ENCODE results near the gene RNU1-3. TPM values are rescaled to one million over a fixed set of nuclear protein-coding genes. Genes with fewer than 3 reads are reported as not detected.
"Not testable (repeated sequence)": the region's sequence is repeated elsewhere in the genome, so short reads cannot be mapped to it uniquely, and the experiment has no call there.

Gene RNU1-3
- total and polyA plus RNA-seq, 9 of the 15 experiments (the other 6 are each of a cell fraction or from before 2014, with no cell fraction given): under 0.01 to 32,823 (median 2,538) TPM; not detected in 4

GRCh38 chr1:16623337-16623736 lies 43.4 kb downstream of the RNU1-3 start:
- Histone ChIP-seq H3K36me3 (ENCODE audit: control insufficient read depth, insufficient read depth, low read length) (peaks cover 75% of the 10 kb centered on the region), H3K9ac (ENCODE audit: insufficient read depth in 1 of 2, low read depth in 2 of 2, low read length in 2 of 2) (peak overlapping the region in 1 of 2 experiments; percentile 15; a peak in 1 of 4 replicates), H4K20me1 (replicated peaks; ENCODE audit: control insufficient read depth, insufficient read depth, low read length) (peaks cover 22% of the 10 kb centered on the region), H3K4me1 (replicated peaks in 1 of 2; ENCODE audit: control insufficient read depth in 2 of 2, insufficient read depth in 2 of 2, low read length in 2 of 2) (peaks cover 4 to 41% of the 10 kb centered on the region in 2 experiments; a peak in 3 of 5 replicates)
- not testable (repeated sequence) for ATAC-seq; DNase-seq (ENCODE audit: extremely low read depth in 1 of 4, low spot score in 3 of 4); H3K27ac ChIP-seq (ENCODE audit: extremely low read depth, low read depth, low read length); FAIRE-seq; H3K4me3 ChIP-seq; BruUV-seq (replicated peaks); H3K9me1 ChIP-seq (ENCODE audit: control insufficient read depth, insufficient read depth, low read length); H2AFZ ChIP-seq (ENCODE audit: low read depth, low read length); H3K79me2 ChIP-seq (ENCODE audit: control insufficient read depth, insufficient read depth, low read length); H3K9me3 ChIP-seq (replicated peaks; ENCODE audit: control insufficient read depth, insufficient read depth, low read depth, low read length); H3K27me3 ChIP-seq (ENCODE audit: control insufficient read depth in 2 of 2, insufficient read depth in 2 of 2, low read length in 2 of 2); H3K4me2 ChIP-seq (ENCODE audit: insufficient read depth, low read length)
- POLR2A ChIA-PET: interaction anchor here (0.6 to 2.9 kb wide), 6 partner anchors 10 to 886 kb away, joined by 3 to 17 read pairs (median 5); no protein-coding TSS in a partner anchor
- in situ Hi-C loops (cut with MboI): loop anchor here (25.0 kb wide), 2 partner anchors 111 to 289 kb away; partner anchors contain the start of genes CROCC and RNU1-1
- intact Hi-C loops (cut with micrococcal nuclease): loop anchor here (5.0 kb wide), 2 partner anchors 409 to 614 kb away; no protein-coding TSS in a partner anchor
- 86% methylated on average over 7 of the region's 7 CpGs for WGBS (ENCODE audit: insufficient coverage, low coverage, missing lambda C conversion rate)
- CTCF ChIA-PET (ENCODE audit: low intra/inter-chr PET ratio): interaction anchor here (1.1 to 1.3 kb wide), 2 partner anchors 9 to 329 kb away, joined by 3 to 4 read pairs; no protein-coding TSS in a partner anchor
- TF ChIP-seq RBM22 (IDR thresholded peaks at IDR 0.05; ENCODE audit: low read depth, low read length, poor library complexity, severe bottlenecking): peak; percentile 1

DNA sequence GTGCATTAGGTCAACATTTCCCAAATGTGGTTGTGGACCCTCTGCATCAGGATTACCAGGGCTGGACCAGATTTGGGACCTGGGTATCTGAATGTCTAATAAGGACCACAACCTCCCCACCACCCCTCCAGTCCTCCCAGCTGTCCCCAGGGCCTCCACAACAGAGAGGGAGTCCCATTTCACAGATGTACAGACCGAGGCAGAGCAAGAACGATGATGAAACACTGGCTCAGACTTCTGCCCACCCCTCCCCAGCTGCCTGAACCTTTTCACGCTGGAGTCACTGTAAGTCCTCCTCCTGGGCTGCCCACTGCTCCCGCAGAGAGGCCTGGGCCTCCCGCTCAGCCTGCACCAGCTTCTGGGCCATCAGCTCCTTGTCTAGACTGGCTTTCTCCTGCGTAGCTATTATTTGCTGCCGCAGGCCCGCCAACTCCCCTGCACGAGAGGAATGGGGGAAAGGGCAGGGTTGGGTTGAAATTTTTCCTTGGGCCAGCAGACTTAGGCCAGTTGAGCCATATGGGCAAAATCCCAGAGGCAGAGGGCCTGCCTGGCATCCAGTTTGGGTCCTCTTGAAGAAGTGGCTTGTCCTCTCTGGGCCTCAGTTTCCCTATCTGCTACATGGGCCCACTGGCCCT lies 45.0 kb downstream of the RNU1-3 start:
- not testable (repeated sequence) for BruUV-seq (replicated peaks); H2AFZ ChIP-seq (ENCODE audit: low read depth, low read length); H3K27me3 ChIP-seq (ENCODE audit: control insufficient read depth in 2 of 2, insufficient read depth in 2 of 2, low read length in 2 of 2); H3K9me1 ChIP-seq (ENCODE audit: control insufficient read depth, insufficient read depth, low read length); H3K4me3 ChIP-seq; ATAC-seq; H3K9me3 ChIP-seq (replicated peaks; ENCODE audit: control insufficient read depth, insufficient read depth, low read depth, low read length); H3K79me2 ChIP-seq (ENCODE audit: control insufficient read depth, insufficient read depth, low read length); FAIRE-seq; H3K4me2 ChIP-seq (ENCODE audit: insufficient read depth, low read length); H3K27ac ChIP-seq (ENCODE audit: extremely low read depth, low read depth, low read length); TF ChIP-seq CEBPG (tag; conservative IDR thresholded peaks at IDR 0.05 in 1 of 2, IDR thresholded peaks at IDR 0.05 in 1 of 2)
- Histone ChIP-seq H3K4me1 (replicated peaks in 1 of 2; ENCODE audit: control insufficient read depth in 2 of 2, insufficient read depth in 2 of 2, low read length in 2 of 2) (peaks cover 4 to 39% of the 10 kb centered on the region in 2 experiments; a peak in 3 of 5 replicates), H3K9ac (ENCODE audit: insufficient read depth in 1 of 2, low read depth in 2 of 2, low read length in 2 of 2) (0 out of 4 replicates have a peak overlapping the region, but pooled peaks of 1 of the 2 experiments have one; percentile 0), H3K36me3 (ENCODE audit: control insufficient read depth, insufficient read depth, low read length) (peaks cover 80% of the 10 kb centered on the region), H4K20me1 (replicated peaks; ENCODE audit: control insufficient read depth, insufficient read depth, low read length) (peaks cover 22% of the 10 kb centered on the region)
- ChIA-PET CTCF (ENCODE audit: low intra/inter-chr PET ratio) (interaction anchor here (0.5 to 2.4 kb wide), 9 partner anchors 13 to 615 kb away, joined by 3 to 34 read pairs (median 4); no protein-coding TSS in a partner anchor), POLR2A (interaction anchor here (0.5 to 3.2 kb wide), 15 partner anchors 9 to 495 kb away, joined by 3 to 42 read pairs (median 6); partner anchors contain the start of gene NBPF1)
- 76% methylated on average over 9 of the region's 9 CpGs for WGBS (ENCODE audit: insufficient coverage, low coverage, missing lambda C conversion rate)
- in situ Hi-C loops (cut with MboI): loop anchor here (25.0 kb wide), 2 partner anchors 109 to 291 kb away; partner anchors contain the start of genes CROCC and RNU1-1
- peak in 3 of 4 experiments; percentile 56 to 64 (median 58) for DNase-seq (ENCODE audit: extremely low read depth in 1 of 4, low spot score in 3 of 4)
- intact Hi-C loops (cut with micrococcal nuclease): loop anchor here (1.0 to 5.0 kb wide), 6 partner anchors 283 to 616 kb away; no protein-coding TSS in a partner anchor
- TF ChIP-seq E2F1 (CRISPR knock-in tag; IDR thresholded peaks at IDR 0.05) (peak; percentile 62; the same call in 1 of the 2 replicates), CEBPG (CRISPR knock-in tag; IDR thresholded peaks at IDR 0.05) (peak; percentile 47), HOMEZ (CRISPR knock-in tag; IDR thresholded peaks at IDR 0.05) (0 out of 2 replicates have a peak, but pooled peaks have one; percentile 21)
